ENCODE results near the gene GRM7. TPM values are rescaled to one million over a fixed set of nuclear protein-coding genes. Genes with fewer than 3 reads are reported as not detected.

GRM7 gene
- total RNA-seq, 3 donors from 2014 or later: 0.59 to 1.3 (median 1.1) TPM

DNA sequence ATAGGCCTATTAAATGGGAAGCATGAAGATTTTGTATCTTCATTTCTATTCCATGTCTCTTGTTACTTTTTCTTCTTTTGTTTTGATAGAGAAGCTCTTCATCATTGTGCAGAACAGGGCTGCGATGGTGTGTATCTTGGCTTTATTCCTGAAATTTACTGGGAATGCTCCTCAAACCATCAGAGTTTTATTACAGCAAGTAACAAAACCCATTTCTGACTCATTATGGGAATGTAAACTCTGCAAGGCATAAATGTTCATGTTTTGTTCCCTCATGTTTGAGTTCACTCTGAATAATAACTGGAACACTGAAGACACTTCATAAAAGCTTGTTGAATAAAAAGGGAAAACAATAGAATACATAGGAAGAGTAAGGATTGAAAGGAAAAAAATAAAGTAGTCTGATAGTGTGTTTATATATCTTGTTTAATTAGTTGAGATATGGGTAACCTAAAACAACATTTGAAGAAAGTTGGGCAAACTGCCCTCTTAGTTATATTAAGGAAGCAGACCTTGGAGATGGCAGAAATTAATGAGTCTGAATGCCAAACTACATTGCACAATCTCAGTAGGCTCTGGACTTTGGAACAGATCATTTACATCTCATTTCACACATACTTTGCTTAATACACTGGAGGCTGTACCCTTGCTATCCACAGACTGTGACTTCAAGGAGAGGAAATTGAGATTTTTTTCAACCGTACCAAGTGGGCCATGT is 521.5 kb downstream of the GRM7 start:
- no peaks in the 10 kb centered on the region for H3K27me3 ChIP-seq
- TF ChIP-seq POLR2AphosphoS5 (IDR thresholded peaks at IDR 0.05): no peak
- no peak overlapping the region for H3K27ac ChIP-seq
- H3K4me3 ChIP-seq: no peak overlapping the region
- DNase-seq (ENCODE audit: low spot score in 2 of 2): no peak
- H3K4me1 ChIP-seq: no peaks in the 10 kb centered on the region
- no peaks in the 10 kb centered on the region for H3K9me3 ChIP-seq
- no peaks in the 10 kb centered on the region for H3K36me3 ChIP-seq
- intact Hi-C loops (cut with DNase I; ENCODE audit: low total_unique reads): no loop called here

DNA sequence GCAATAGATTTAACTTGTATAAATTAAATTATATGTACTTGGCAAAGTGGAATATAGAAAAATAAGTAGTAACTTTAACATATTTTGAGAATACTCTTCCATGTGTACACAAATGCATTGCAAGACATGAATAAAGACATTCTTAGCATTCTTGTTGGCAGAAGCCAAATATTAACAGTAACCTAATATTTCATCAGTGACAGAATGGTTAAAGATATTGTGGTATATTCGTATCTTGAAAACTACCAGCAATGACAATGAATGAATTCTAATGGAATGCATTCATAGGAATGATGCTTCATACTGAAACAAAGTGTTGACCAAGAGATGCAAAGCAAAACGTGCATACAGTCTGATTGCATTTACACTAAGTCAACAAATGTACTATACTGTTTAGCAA is 524.7 kb downstream of the GRM7 start:
- H3K9me3 ChIP-seq: no peaks in the 10 kb centered on the region
- no peak for DNase-seq (ENCODE audit: low spot score in 2 of 2)
- no peaks in the 10 kb centered on the region for H3K4me1 ChIP-seq
- H3K27me3 ChIP-seq: no peaks in the 10 kb centered on the region
- TF ChIP-seq POLR2A (IDR thresholded peaks at IDR 0.05) (no peak), POLR2AphosphoS5 (IDR thresholded peaks at IDR 0.05) (no peak)
- TF ChIP-seq, protein P1, sequence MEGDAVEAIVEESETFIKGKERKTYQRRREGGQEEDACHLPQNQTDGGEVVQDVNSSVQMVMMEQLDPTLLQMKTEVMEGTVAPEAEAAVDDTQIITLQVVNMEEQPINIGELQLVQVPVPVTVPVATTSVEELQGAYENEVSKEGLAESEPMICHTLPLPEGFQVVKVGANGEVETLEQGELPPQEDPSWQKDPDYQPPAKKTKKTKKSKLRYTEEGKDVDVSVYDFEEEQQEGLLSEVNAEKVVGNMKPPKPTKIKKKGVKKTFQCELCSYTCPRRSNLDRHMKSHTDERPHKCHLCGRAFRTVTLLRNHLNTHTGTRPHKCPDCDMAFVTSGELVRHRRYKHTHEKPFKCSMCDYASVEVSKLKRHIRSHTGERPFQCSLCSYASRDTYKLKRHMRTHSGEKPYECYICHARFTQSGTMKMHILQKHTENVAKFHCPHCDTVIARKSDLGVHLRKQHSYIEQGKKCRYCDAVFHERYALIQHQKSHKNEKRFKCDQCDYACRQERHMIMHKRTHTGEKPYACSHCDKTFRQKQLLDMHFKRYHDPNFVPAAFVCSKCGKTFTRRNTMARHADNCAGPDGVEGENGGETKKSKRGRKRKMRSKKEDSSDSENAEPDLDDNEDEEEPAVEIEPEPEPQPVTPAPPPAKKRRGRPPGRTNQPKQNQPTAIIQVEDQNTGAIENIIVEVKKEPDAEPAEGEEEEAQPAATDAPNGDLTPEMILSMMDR (IDR thresholded peaks at IDR 0.05): no peak
- intact Hi-C loops (cut with DNase I; ENCODE audit: low total_unique reads): no loop called here
- H3K4me3 ChIP-seq: no peak overlapping the region
- no peaks in the 10 kb centered on the region for H3K36me3 ChIP-seq
- no peak overlapping the region for H3K27ac ChIP-seq

DNA sequence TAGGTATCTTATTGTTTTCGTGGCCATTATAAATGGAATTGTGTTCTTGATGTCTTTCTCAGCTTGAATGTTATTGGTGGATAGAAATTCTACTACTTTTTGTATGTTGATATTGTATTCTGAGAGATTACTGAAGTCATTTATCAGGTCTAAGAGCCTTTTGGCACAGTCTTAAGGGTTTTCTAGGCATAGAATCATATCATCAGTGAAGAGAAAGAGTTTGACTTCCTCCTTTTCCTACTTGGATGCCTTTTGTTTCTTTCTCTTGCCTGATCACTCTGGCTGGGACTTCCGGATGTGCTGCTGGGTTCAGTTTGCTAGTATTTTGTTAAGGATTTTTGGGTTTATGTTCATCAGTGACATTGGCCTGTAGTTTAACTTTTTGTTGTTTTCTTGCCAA is 527.1 kb downstream of the GRM7 start:
- H3K4me3 ChIP-seq: no peak overlapping the region
- H3K36me3 ChIP-seq: no peaks in the 10 kb centered on the region
- TF ChIP-seq POLR2AphosphoS5 (IDR thresholded peaks at IDR 0.05) (no peak), POLR2A (IDR thresholded peaks at IDR 0.05) (no peak)
- TF ChIP-seq, protein P1 (IDR thresholded peaks at IDR 0.05): no peak
- intact Hi-C loops (cut with DNase I; ENCODE audit: low total_unique reads): no loop called here
- H3K27me3 ChIP-seq: no peaks in the 10 kb centered on the region
- no peaks in the 10 kb centered on the region for H3K9me3 ChIP-seq
- H3K4me1 ChIP-seq: no peaks in the 10 kb centered on the region
- no peak overlapping the region for H3K27ac ChIP-seq
- no peak for DNase-seq (ENCODE audit: low spot score in 2 of 2)

DNA sequence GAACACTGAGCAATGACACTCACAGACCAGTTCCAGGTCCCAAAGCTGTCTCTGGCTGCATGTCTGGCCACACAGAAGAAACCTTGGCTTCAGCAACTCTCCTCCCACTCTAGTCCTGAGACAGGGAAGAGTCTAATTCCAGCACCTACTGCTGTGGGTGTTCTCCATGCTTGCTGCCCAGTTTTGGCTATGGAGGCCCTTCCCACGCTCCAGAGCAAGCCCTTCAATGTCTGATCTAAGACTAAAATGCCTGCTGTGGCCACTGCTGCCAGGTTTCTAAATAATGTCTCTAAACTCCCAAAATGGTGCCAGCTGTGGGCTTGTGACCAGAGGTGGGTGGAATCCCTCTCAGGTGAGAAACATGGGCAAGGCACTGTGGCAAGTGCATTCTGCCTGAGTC is 531.3 kb downstream of the GRM7 start:
- H3K27ac ChIP-seq: no peak overlapping the region
- H3K4me1 ChIP-seq: no peaks in the 10 kb centered on the region

DNA sequence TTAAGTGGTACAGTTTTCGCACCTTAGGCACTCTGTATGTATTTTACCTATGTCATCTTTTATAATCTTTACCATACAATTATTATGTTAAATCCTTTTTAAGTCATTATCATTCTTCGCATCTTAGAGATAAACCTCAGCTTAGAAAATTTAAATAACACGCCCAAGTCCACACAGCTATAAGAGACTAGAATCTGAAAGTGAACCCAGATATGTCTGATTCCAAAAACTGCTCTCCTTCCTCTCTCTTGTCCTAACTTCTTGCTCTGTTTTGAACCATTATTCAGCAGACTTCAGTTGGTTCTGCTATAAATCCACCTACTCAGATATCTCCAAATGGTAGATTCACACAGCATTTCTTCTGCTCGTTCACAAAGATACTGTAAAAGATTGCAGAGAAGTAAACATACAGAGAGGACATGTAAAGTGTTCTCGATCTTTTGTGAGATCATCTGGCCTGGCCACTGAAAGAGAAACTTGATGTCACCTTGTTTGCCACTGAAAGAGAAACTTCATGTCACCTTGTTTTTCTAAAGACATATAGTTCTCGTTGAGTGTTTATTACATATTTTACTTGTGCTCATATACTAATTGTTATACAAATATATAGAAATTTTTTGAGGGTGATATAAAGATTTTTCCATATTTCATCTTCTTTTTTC is 533.2 kb downstream of the GRM7 start:
- no peaks in the 10 kb centered on the region for H3K9me3 ChIP-seq
- no peak overlapping the region for H3K4me3 ChIP-seq
- H3K4me1 ChIP-seq: no peaks in the 10 kb centered on the region
- no peaks in the 10 kb centered on the region for H3K27me3 ChIP-seq
- DNase-seq (ENCODE audit: low spot score in 2 of 2): no peak
- intact Hi-C loops (cut with DNase I; ENCODE audit: low total_unique reads): no loop called here
- TF ChIP-seq POLR2AphosphoS5 (IDR thresholded peaks at IDR 0.05) (no peak), POLR2A (IDR thresholded peaks at IDR 0.05) (no peak)
- TF ChIP-seq, protein P1 (IDR thresholded peaks at IDR 0.05): no peak
- no peaks in the 10 kb centered on the region for H3K36me3 ChIP-seq
- no peak overlapping the region for H3K27ac ChIP-seq

More for the DNA sequence above, 531.3 kb downstream of the GRM7 start:
- no peaks in the 10 kb centered on the region for H3K27me3 ChIP-seq
- no peak for DNase-seq (ENCODE audit: low spot score in 2 of 2)
- no peak overlapping the region for H3K4me3 ChIP-seq
- H3K9me3 ChIP-seq: no peaks in the 10 kb centered on the region
- TF ChIP-seq, protein P1 (IDR thresholded peaks at IDR 0.05): no peak
- TF ChIP-seq POLR2AphosphoS5 (IDR thresholded peaks at IDR 0.05) (no peak), POLR2A (IDR thresholded peaks at IDR 0.05) (no peak)
- H3K36me3 ChIP-seq: no peaks in the 10 kb centered on the region
- intact Hi-C loops (cut with DNase I; ENCODE audit: low total_unique reads): no loop called here
